H9 (cell line): Measurements from ENCODE around the gene NPAS1. TPM values are rescaled to one million over a fixed set of nuclear protein-coding genes. Genes with fewer than 3 reads are reported as not detected.

ENCODE experiments used
- DNase-seq: peaks from one replicate; pipeline ENCODE4 v3.0.0-alpha.2; 2017
- H2AFZ ChIP-seq: one replicate; pipeline ENCODE4 v1.6.1; 2013; ENCODE audit warnings: mild to moderate bottlenecking, low read length, control low read depth, moderate library complexity
- H2AK5ac ChIP-seq: 2 replicates; pipeline ENCODE4 v1.6.1; 2013; ENCODE audit warnings: low read length, control low read depth, mixed read lengths; ENCODE audit not compliant: insufficient read length
- H2BK120ac ChIP-seq: one replicate; pipeline ENCODE4 v1.6.1; 2013; ENCODE audit warnings: low read depth, mild to moderate bottlenecking, low read length, control low read depth, inconsistent platforms; ENCODE audit not compliant: poor library complexity, severe bottlenecking
- H2BK12ac ChIP-seq: 2 replicates; pipeline ENCODE4 v1.6.1; 2013; ENCODE audit warnings: low read length, control low read depth, mixed read lengths, low read depth; ENCODE audit not compliant: insufficient read length
- H2BK15ac ChIP-seq: 2 replicates; pipeline ENCODE4 v1.6.1; 2013; ENCODE audit warnings: low read depth, low read length, control low read depth
- H2BK20ac ChIP-seq: one replicate; pipeline ENCODE4 v1.6.1; 2013; ENCODE audit warnings: low read depth, mild to moderate bottlenecking, low read length, control low read depth, inconsistent platforms; ENCODE audit not compliant: poor library complexity, severe bottlenecking
- H2BK5ac ChIP-seq: 2 replicates; pipeline ENCODE4 v1.6.1; 2013; ENCODE audit warnings: low read length, control low read depth, mixed read lengths; ENCODE audit not compliant: insufficient read length
- H3K14ac ChIP-seq: 2 replicates; pipeline ENCODE4 v1.6.1; 2013; ENCODE audit warnings: low read length, control low read depth; ENCODE audit not compliant: insufficient read depth
- H3K18ac ChIP-seq: 2 replicates; pipeline ENCODE4 v1.6.1; 2013; ENCODE audit warnings: low read depth, mild to moderate bottlenecking, mixed read lengths, low read length, control low read depth; ENCODE audit not compliant: insufficient read length
- H3K23ac ChIP-seq: 2 replicates; pipeline ENCODE4 v1.6.1; 2013; ENCODE audit warnings: low read length, control low read depth, mixed read lengths, low read depth; ENCODE audit not compliant: insufficient read length
- H3K23me2 ChIP-seq: 2 replicates; pipeline ENCODE4 v1.6.1; 2013; ENCODE audit warnings: low read depth, mild to moderate bottlenecking, mixed read lengths, low read length, control low read depth; ENCODE audit not compliant: insufficient read length, poor library complexity, severe bottlenecking
- H3K27ac ChIP-seq: 2 replicates; pipeline ENCODE4 v1.5.1; 2013; ENCODE audit warnings: low read length, control low read depth, mixed read lengths, low read depth; ENCODE audit not compliant: insufficient read length
- H3K27me3 ChIP-seq: 2 replicates; pipeline ENCODE4 v1.6.1; 2013; ENCODE audit warnings: low read length, control low read depth, inconsistent platforms; ENCODE audit not compliant: insufficient read depth
- H3K4ac ChIP-seq: 2 replicates; pipeline ENCODE4 v1.6.1; 2013; ENCODE audit warnings: low read depth, mild to moderate bottlenecking, control low read depth, inconsistent platforms, low read length, moderate library complexity
- H3K4me1 ChIP-seq: 2 replicates; pipeline ENCODE4 v1.6.1; 2013; ENCODE audit warnings: low read length, control low read depth, inconsistent platforms; ENCODE audit not compliant: insufficient read depth
- H3K4me2 ChIP-seq: 2 replicates; pipeline ENCODE4 v1.6.1; 2013; ENCODE audit warnings: low read length, control low read depth, mixed read lengths; ENCODE audit not compliant: insufficient read length, insufficient read depth
- H3K56ac ChIP-seq: 2 replicates; pipeline ENCODE4 v1.6.1; 2013; ENCODE audit warnings: low read depth, mild to moderate bottlenecking, mixed read lengths, low read length, control low read depth; ENCODE audit not compliant: insufficient read length
- H3K79me1 ChIP-seq: 2 replicates; pipeline ENCODE4 v1.6.1; 2013; ENCODE audit warnings: low read depth, mild to moderate bottlenecking, moderate library complexity, low read length, control low read depth, inconsistent platforms; ENCODE audit not compliant: insufficient read depth, poor library complexity, severe bottlenecking
- H3K79me2 ChIP-seq: 2 replicates; pipeline ENCODE4 v1.6.1; 2013; ENCODE audit warnings: low read length, control low read depth, inconsistent platforms; ENCODE audit not compliant: insufficient read depth
- H3K9ac ChIP-seq: 2 replicates; pipeline ENCODE4 v1.6.1; 2013; ENCODE audit warnings: low read length, control low read depth, mixed read lengths; ENCODE audit not compliant: insufficient read length; ENCODE audit errors: extremely low read depth
- H3K9me3 ChIP-seq: one replicate; pipeline ENCODE4 v1.6.1; 2013; ENCODE audit warnings: low read depth, low read length, inconsistent platforms; ENCODE audit not compliant: control insufficient read depth
- H3T11ph ChIP-seq: one replicate; pipeline ENCODE4 v1.6.1; 2013; ENCODE audit warnings: mild to moderate bottlenecking, low read length, control low read depth, inconsistent platforms
- H4K20me1 ChIP-seq: one replicate; pipeline ENCODE4 v1.6.1; 2013; ENCODE audit not compliant: control insufficient read depth, insufficient read length, insufficient read depth
- H4K5ac ChIP-seq: 2 replicates; pipeline ENCODE4 v1.6.1; 2013; ENCODE audit warnings: low read depth, mild to moderate bottlenecking, mixed read lengths, low read length, control low read depth; ENCODE audit not compliant: insufficient read length
- H4K8ac ChIP-seq: replicated peaks from 2 replicates; pipeline ENCODE4 v1.6.1; 2013; ENCODE audit warnings: low read length, control low read depth, mixed read lengths, low read depth; ENCODE audit not compliant: insufficient read length
- H4K91ac ChIP-seq: 2 replicates; pipeline ENCODE4 v1.6.1; 2013; ENCODE audit warnings: low read depth, mild to moderate bottlenecking, moderate library complexity, mixed read lengths, low read length, control low read depth; ENCODE audit not compliant: insufficient read length
- H3K27ac Mint-ChIP-seq, 3 experiments: 2 replicates in 2 of 3; 3 replicates in 1 of 3; pipeline ENCODE4 v1.8.0; 2020 to 2021; ENCODE audit warnings: mixed read lengths in 3 of 3, mild to moderate bottlenecking in 1 of 3, moderate library complexity in 1 of 3
- H3K27me3 Mint-ChIP-seq: 2 replicates; pipeline ENCODE4 v1.8.0; 2021; ENCODE audit warnings: low read depth, mild to moderate bottlenecking, moderate library complexity, mixed read lengths
- H3K36me3 Mint-ChIP-seq, 3 experiments: 2 replicates in 2 of 3; 3 replicates in 1 of 3; pipeline ENCODE4 v1.8.0; 2020 to 2021; ENCODE audit warnings: low read depth in 3 of 3, mixed read lengths in 3 of 3; ENCODE audit not compliant: insufficient read depth in 1 of 3
- H3K4me1 Mint-ChIP-seq, 2 experiments: 2 replicates each; pipeline ENCODE4 v1.8.0; 2020; ENCODE audit warnings: mixed read lengths in 2 of 2
- H3K4me3 Mint-ChIP-seq, 2 experiments: 2 replicates in 1 of 2; 3 replicates in 1 of 2; pipeline ENCODE4 v1.8.0; 2020 to 2021; ENCODE audit warnings: mild to moderate bottlenecking in 2 of 2, mixed read lengths in 2 of 2, moderate library complexity in 1 of 2
- H3K9me3 Mint-ChIP-seq, 2 experiments: 2 replicates in 1 of 2; 3 replicates in 1 of 2; pipeline ENCODE4 v1.8.0; 2020; ENCODE audit warnings: mild to moderate bottlenecking in 2 of 2, mixed read lengths in 2 of 2, moderate library complexity in 1 of 2
- CTCF ChIP-seq: fragments of 200-600 bp; sonication (generic); conservative IDR thresholded peaks from 3 replicates; pipeline ENCODE4 v1.8.0; 2021; ENCODE audit warnings: antibody characterized with exemption, mild to moderate bottlenecking
- WGBS: extraction: QIAGEN DNeasy Blood & Tissue Kit; methylation state at CpG from one replicate; pipeline ENCODE4 v1.1.7; 2013; ENCODE audit warnings: missing lambda C conversion rate, low lambda C conversion rate, mixed read lengths; ENCODE audit not compliant: insufficient read length; ENCODE audit errors: extremely low coverage; 5-methylcytosine and 5-hydroxymethylcytosine counted together
- total RNA-seq: library from RNA; stranded (reverse); gene quantifications from 2 replicates; pipeline ENCODE4 v1.2.1, GENCODE V29; 2021

Gene NPAS1
- total RNA-seq, 1 experiment from 2014 or later = 17.8 TPM

GRCh38 chr19:47057328-47057727 is 37.7 kb downstream of the NPAS1 start:
- no peaks in the 10 kb centered on the region for H3K79me1 ChIP-seq
- Mint-ChIP-seq H3K36me3 (peaks cover 5 to 14% (median 8%) of the 10 kb centered on the region in 3 experiments; a peak in 5 of 7 replicates), H3K27me3 (peaks cover 7% of the 10 kb centered on the region), H3K4me1 (peaks cover 10 to 16% of the 10 kb centered on the region in 2 experiments), H3K27ac (no peak overlapping the region), H3K4me3 (no peak overlapping the region), H3K9me3 (peaks cover 15 to 21% of the 10 kb centered on the region in 2 experiments)
- H3T11ph ChIP-seq = no peak overlapping the region
- H4K20me1 ChIP-seq = no peaks in the 10 kb centered on the region
- no peaks in the 10 kb centered on the region for H3K4me1 ChIP-seq
- no peak overlapping the region for H4K5ac ChIP-seq
- no peak overlapping the region for H3K4me2 ChIP-seq
- H3K23ac ChIP-seq = no peak overlapping the region
- no peak overlapping the region for H3K56ac ChIP-seq
- no peak for TF ChIP-seq CTCF
- H3K27ac ChIP-seq = no peak overlapping the region
- H4K91ac ChIP-seq = no peak overlapping the region
- no peak overlapping the region for H3K9ac ChIP-seq
- no peak overlapping the region for H2BK20ac ChIP-seq
- H3K9me3 ChIP-seq = no peaks in the 10 kb centered on the region
- H3K23me2 ChIP-seq = no peaks in the 10 kb centered on the region
- no peak overlapping the region for H2AK5ac ChIP-seq
- H2BK120ac ChIP-seq = no peak overlapping the region
- no peak overlapping the region for H2AFZ ChIP-seq
- no peaks in the 10 kb centered on the region for H3K27me3 ChIP-seq
- H3K18ac ChIP-seq = no peak overlapping the region
- no peak overlapping the region for H3K14ac ChIP-seq
- H2BK5ac ChIP-seq = no peak overlapping the region
- H4K8ac ChIP-seq = no peak overlapping the region
- no peak for DNase-seq
- no peak overlapping the region for H3K4ac ChIP-seq
- WGBS = no CpG with 5 or more reads among the region's 2 CpGs
- no peak overlapping the region for H2BK15ac ChIP-seq
- no peak overlapping the region for H2BK12ac ChIP-seq
- no peaks in the 10 kb centered on the region for H3K79me2 ChIP-seq
